HG03045 (cell line): ENCODE measurements around the gene PHKG2.
A peak's percentile ranks its signal among the peaks of the same experiment; 100 is the strongest.

ENCODE experiments used
- ATAC-seq: cut with Tn5 transposase; IDR thresholded peaks from one replicate; pipeline ENCODE4 v1.9.1; 2021; ENCODE audit warnings: mild to moderate bottlenecking, moderate library complexity; ENCODE audit not compliant: unreplicated experiment

PHKG2 gene

GRCh38 chr16:30773826-30774225 is 25.6 kb downstream of the PHKG2 start:
- no peak for ATAC-seq

DNA sequence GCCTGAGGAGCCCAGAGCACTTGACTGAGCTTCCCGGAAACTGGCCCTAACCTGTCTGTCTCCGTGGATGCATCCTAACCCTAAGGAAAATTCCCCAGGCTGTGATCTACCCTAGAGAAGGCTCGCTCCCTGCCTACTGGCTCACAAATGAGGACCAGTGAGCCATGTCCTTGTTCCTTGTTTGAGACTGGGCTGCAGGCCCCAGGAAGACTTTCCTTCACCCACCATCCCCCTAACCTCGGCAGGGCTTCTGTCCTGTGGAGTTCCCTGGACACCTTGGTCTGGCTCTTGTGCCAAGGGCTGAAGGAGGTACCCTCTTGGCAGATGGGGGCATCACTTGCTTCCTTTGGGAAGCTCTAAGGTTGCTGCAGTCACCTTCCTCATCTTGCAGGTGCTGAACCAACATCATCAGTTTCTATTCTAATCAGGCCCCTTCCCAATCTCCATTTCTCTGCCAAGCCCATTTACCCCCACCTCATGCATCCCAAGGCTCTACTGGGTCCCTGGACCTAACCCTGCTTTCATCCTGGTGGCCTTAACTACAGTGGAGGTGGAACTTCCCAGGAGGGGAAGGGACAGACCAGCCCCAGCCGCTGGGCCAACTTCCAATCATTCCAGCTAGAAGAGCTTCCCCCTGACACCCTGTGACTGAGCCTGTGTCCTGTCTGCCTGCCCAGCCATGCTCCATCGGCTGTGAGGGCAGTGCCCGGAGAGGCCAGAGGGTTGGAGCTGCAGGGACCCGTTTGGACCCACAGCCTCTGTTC is 26.3 kb downstream of the PHKG2 start:
- no peak for ATAC-seq

DNA sequence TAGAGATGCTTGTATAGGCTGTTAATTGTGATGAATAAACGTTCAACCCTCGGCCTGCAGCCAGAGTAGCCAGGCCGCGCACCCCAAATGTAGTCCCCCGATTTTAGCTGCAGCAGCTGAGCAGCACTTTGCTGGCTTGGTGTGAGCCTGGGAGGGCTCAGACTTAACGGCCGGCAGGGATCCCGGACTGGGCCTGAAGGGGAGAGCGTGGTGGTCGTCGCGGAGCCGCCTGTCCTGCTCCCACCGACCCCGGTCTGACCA is 26.8 kb downstream of the PHKG2 start:
- no peak for ATAC-seq

GRCh38 chr16:30775392-30776188 is 27.4 kb downstream of the PHKG2 start:
- ATAC-seq, result peak; percentile 55

DNA sequence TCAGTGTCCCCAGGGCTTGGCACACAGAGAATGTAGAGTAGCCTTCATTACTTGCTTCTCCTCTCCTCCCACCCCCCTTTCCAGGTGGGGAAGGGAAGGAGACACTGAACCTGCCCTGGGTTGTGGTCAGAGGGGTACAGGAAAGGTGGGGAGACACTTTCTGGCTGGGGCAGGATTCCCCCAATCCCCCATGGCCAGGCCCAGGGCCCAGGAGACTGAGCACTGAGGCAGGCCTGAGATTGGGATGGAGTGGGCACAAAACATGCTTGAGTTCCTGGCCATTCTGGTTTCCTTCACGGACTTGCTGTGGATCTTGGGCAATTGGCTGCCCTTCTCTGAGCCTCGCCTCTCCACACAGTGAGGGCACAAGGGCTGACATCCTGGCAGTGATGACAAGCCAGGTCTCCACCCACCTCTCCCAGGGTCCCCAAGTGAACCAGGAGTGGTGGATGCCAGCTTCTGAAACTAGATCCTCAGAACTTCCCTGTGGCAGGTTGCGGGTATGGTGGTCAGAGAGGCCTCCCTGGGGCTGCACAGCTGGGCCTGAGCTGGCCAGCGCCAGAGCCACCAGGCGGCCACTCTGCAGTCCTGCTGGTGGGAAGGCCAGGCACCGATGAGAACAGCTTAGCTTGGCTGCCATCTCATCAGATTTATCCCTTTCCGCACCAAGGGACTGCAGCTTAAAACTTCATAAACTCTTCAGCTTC is 29.5 kb downstream of the PHKG2 start:
- no peak for ATAC-seq

- no peak for ATAC-seq
Measured at GRCh38 chr16:30778549-30779244, 30.5 kb downstream of the PHKG2 start.

DNA sequence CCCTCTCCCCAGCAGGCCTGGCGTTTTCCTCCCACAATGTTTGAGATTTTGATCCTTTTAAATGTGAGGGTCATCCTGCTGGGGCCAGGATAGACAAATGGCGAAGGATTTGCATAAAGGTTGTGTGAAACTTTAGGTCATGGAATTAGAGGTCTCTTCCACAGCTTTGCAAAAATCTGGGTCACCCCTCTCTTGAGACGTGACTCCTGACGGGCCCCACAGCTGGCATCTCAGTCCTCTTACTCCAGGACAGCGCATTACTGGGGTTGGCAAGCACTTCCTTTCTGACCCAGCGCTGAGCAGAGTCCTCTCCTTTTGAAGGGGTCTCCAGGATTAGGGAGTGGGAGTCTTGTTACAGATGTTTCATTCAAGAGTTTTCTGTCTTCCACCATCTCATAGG is 31.4 kb downstream of the PHKG2 start:
- no peak for ATAC-seq

DNA sequence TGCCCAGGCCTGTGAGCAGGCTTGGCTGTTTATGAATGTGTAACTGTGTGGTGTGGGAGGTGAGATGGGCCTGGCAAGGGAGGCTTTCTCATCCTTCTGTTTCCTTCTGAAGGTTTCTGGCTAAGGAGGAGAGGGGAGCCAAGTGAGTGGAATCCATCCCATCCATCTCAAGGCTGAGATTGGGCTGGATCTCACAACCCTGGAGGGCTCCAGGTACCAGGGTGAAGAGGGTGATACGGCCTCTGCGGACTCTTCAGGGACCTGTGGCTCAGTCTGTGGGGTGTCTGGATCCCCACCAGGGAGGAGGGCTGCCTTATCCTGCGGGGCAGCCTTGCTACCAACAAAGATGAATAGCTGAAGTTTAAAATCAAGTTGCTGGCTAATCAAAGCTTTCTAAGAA is 31.8 kb downstream of the PHKG2 start:
- no peak for ATAC-seq

GRCh38 chr16:30780549-30780948 is 32.3 kb downstream of the PHKG2 start:
- ATAC-seq, result no peak

DNA sequence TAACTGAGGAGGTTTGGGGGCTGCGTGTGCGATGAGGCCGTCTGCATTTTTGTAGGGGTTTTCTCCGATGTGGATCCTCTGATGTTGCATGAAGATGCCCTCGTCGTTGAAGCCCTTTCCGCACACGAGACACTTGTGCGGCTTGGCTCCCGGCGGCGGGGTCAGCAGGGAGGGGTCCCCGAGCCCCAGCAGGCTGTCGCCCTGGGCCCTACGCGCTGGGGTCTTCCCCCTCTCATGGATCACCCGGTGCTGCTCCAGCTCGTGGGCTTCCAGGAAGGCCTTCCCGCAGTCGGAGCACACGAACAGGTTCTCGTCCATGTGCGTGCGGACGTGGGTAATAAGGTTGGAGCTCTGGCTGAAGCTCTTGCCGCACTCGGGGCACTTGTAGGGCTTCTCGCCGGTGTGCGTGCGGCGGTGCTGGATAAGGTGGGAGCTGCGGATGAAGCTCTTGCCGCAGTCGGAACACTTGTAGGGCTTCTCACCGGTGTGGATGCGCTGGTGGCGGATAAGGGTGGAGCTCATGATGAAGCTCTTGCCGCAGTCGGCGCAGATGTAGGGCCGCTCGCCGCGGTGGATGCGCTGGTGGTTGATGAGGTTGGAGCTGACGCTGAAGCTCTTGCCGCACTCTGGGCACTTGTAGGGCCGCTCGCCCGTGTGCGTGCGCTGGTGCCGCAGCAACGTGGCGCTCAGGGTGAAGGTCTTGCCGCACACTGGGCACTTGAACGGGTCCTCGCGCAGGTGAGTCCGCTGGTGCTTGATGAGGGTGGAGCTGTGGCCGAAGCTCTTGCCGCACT is 34.5 kb downstream of the PHKG2 start:
- ATAC-seq, result no peak

- no peak for ATAC-seq
Measured at GRCh38 chr16:30783280-30784109, 35.3 kb downstream of the PHKG2 start.

- no peak for ATAC-seq
Measured at GRCh38 chr16:30784215-30784614, 36.0 kb downstream of the PHKG2 start.

- ATAC-seq, result no peak
Measured at GRCh38 chr16:30785126-30786106, 37.2 kb downstream of the PHKG2 start.

- no peak for ATAC-seq
Measured at GRCh38 chr16:30786115-30786935, 38.1 kb downstream of the PHKG2 start.

- ATAC-seq, result no peak
Measured at GRCh38 chr16:30786936-30787612, 38.8 kb downstream of the PHKG2 start, which contains the start of gene ZNF629. ZNF629 (minus strand) TSS chr16:30787205; CDS start chr16:30784482, 2,723 bp downstream.

DNA sequence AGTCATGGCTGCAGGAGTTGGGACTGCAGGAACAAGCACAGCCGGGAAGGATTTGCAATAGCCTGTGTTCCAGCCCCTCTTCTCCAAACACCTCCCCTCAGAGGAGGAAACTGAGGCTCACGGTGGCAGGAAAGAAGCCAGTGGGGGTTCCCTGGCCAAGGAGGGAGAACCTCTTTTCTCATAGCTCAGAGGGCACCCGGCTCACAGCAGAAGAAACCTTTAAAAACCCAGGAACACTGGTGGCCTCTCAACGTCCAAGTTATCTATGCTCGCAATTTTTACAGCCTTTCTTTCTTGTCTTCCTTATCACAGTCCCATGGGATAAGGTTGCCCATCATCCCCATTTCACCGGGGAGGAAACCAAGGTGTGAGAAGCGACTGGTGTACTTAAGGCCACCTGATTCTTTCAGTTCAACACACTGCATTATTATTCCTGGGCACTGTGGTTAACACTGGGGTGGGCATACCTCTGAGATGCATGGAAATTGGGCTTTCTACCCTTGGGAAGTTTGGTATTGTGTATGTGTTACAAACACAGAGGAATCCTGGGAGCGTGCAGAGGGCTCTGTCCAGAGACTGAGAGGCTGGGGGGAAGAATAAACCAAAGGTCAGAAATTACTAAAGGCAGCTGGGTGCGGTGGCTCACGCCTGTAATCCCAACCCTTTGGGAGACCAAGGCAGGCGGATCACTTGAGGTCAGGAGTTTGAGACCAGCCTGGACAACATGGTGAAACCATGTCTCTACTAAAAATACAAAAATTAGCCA is 39.6 kb downstream of the PHKG2 start:
- no peak for ATAC-seq
